ENCODE measurements around the gene ADGRL3.

The ADGRL3 gene

DNA sequence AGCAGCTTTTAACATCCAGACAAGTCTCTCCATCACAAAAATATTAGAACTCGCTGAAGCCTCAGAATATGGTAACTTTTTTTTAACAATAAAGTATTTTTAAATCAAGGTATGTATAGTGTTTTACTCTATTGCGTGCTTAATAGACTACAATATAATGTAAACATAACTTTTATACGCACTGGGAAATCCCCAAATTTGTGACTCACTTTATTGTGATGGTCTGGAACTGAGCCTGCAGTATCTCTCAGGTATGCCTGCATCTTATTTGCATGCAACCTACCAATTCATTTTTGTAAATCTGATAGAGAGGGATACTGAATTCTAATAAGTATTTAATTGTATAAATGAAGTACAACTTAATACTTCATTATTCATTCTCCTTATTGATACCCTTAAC, 823.5 kb downstream of the ADGRL3 start:
- DNase-seq, result no peak

GRCh38 chr4:62028745-62029144, 828.6 kb downstream of the ADGRL3 start:
- no peak for DNase-seq

DNA sequence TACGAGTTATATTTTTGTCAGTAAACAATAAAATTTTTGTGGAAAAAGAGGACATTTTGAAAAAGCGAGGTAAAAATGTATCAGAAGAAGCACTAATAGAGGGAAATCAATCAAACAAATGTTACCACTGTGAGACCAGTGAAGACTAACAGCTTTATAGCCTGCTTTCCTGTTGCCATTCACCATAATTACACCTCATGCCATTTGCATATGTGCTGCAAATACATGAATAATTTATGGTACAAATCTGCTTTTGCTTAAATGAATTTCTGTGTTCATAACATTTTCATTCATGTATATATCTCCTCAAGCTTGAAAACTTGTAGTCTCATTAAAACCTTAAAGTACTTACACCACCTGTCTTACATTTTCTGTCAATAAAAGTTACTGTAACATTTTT, 830.8 kb downstream of the ADGRL3 start:
- no peak for DNase-seq

GRCh38 chr4:62037571-62037970, 837.4 kb downstream of the ADGRL3 start:
- no peak for DNase-seq

DNA sequence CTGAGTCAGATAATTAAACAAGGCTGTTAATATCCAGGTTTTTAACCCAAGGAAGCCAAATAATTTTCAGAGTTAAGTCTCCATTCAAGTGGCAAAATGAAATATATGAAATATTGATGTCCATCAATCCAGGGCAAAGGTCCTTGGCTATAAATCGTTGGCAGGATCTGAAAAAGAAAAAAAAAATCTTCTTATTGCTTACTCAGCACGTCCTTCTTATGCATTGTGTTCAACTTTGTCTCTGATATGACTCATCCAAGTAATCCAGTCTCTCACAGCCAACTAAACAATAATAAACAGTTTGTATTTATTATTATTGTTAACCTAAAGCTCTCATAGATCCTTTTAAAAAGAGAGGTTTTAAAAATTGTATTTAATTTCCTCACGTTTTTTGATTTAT, 851.2 kb downstream of the ADGRL3 start:
- DNase-seq, result no peak

DNA sequence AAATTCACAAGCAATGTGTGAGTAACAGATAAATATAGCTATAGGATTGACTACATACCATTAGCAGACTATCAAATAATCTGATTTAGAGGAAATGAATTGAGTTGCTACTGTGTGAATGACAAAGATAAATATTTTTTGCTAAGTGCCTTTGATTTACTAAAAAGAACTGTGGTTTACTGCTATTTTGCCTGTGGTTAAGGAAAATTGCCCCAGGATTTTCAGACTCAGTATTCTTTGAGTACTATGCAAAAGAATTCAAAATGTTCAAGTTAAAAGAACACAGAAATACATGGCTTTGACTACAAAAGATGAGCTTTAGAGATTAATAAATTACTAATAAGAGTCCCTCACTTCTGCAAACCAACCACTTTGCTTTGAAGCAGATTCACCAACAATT, 853.8 kb downstream of the ADGRL3 start:
- peak; percentile 26 for DNase-seq

DNA sequence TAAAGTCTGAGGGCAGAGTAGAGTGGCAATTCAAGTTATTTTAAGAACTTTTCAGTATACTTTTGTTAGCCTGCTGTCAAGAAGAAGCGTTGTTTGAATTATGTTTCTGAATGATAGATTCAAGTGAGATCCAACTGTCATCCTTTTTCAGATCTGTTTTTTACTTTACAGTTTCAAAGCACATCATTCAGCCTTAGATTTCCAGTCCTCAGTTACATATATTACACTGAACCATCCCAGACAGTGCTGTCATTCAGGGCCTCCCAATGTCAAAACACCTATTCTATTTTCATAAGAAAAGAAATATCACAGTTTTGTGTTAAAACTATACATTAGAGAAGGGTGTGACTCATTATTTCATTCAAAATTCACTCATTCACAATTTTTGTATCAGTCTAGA, 856.9 kb downstream of the ADGRL3 start:
- no peak for DNase-seq

DNA sequence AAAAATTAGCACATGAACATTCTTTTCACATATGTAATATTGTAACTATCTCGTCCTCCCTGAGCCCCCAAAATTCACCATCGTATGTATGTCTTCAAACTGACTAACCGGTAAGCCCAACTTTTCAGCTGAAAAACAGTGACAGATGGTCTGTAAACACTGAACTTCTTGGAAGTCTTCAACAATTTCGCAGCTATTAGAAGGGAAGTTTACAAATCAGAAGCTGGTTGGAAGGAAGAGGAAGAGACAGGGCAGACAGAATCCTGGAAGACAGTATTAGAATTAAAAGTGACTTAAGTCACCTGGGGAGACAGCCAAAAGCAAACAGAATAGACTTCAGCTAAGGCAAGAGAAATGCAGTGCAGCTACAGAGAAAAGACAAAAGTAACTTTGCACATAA, 858.4 kb downstream of the ADGRL3 start:
- no peak for DNase-seq

DNA sequence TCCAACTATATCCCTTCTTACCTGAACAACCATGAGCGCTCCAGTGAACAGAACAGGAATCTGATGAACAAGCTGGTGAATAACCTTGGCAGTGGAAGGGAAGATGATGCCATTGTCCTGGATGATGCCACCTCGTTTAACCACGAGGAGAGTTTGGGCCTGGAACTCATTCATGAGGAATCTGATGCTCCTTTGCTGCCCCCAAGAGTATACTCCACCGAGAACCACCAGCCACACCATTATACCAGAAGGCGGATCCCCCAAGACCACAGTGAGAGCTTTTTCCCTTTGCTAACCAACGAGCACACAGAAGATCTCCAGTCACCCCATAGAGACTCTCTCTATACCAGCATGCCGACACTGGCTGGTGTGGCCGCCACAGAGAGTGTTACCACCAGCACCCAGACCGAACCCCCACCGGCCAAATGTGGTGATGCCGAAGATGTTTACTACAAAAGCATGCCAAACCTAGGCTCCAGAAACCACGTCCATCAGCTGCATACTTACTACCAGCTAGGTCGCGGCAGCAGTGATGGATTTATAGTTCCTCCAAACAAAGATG, 870.2 kb downstream of the ADGRL3 start:
- DNase-seq, result no peak

- DNase-seq, result no peak
Observed at GRCh38 chr4:62075089-62075488, 875.0 kb downstream of the ADGRL3 start.

GRCh38 chr4:62075521-62075920, 875.4 kb downstream of the ADGRL3 start:
- no peak for DNase-seq

GRCh38 chr4:62077406-62077805, 877.3 kb downstream of the ADGRL3 start:
- DNase-seq, result no peak

DNA sequence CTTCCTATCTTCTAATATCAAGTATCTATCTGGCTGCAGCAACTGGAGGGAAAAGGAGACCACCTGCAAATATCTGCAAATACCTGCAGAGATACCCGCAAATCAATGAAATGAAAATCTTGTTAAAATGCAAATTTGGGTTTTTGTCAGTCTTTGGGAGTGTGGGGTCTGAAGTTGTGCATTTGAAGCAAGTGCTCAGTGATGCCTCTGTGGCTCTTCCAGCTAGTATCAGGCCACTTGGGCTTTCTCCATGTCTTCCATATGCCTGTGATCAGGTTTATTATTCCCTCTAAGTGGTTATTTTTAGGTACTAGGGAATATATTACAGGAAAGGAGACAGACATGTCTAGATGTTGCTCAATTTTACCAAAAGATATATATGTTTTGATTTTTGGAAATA, 880.3 kb downstream of the ADGRL3 start:
- DNase-seq, result no peak

GRCh38 chr4:62087706-62088105, 887.6 kb downstream of the ADGRL3 start:
- DNase-seq, result no peak

DNA sequence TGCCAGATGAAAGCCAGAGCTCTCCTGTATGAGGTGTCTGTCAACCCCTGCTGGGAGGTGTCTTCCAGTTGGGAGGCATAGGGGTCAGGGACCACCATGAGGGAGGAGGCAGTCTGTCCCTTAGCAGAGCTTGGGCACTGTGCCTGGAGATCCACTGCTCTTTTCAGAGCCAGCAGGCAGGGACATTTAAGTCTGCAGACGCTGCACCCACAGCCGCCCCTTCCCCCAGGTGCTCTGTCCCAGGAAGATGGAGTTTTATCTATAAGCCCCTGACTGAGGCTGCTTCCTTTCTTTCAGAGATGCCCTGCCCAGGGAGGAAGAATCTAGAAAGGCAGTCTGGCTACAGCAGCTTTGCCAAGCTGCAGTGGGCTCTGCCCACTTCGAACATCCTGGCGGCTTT, 893.6 kb downstream of the ADGRL3 start:
- no peak for DNase-seq

- no peak for DNase-seq
Observed at GRCh38 chr4:62096881-62097280, 896.8 kb downstream of the ADGRL3 start.

GRCh38 chr4:62115216-62115615, 915.1 kb downstream of the ADGRL3 start:
- DNase-seq, result no peak

GRCh38 chr4:62117886-62118285, 917.8 kb downstream of the ADGRL3 start:
- peak; percentile 53 for DNase-seq

DNA sequence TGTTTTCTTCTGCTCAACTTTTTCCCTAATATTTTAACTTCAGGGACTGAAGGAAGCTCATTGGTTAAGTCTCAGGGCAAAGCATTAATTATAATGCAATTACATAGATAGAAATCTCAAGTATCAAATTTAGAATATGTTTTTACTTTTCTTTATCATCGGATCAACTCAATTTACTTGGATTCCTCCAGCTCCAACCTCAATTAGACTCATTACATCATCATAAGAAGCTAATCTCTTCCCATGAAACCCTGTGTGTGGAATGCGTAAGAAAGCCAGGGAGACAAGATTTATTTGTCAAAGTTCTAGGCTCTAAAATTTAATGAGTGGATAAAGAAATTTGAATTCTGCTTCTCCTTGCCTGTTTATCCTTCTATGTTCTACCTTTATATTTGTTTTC, 918.4 kb downstream of the ADGRL3 start:
- DNase-seq, result peak; percentile 8

- peak; percentile 65 for DNase-seq
Observed at GRCh38 chr4:62119195-62119594, 919.1 kb downstream of the ADGRL3 start.

- DNase-seq, result no peak
Observed at GRCh38 chr4:62126064-62126732, 926.1 kb downstream of the ADGRL3 start.

All from fibroblast of skin of abdomen (primary cell).